Effector memory CD4-positive, alpha-beta T cell (primary cell): ENCODE measurements around the gene SRP9.
"Not testable (repeated sequence)": the region's sequence is repeated elsewhere in the genome, so short reads cannot be mapped to it uniquely, and the experiment has no call there.

Experiments used
- DNase-seq, 3 donors: peaks; one replicate each; pipeline ENCODE4 v3.0.0-alpha.2; 2020
- H3K27ac ChIP-seq: 2 replicates; pipeline ENCODE4 v1.7.0; 2013; ENCODE audit warnings: mild to moderate bottlenecking, low read length, moderate library complexity; ENCODE audit not compliant: insufficient read depth, poor library complexity, severe bottlenecking
- H3K27me3 ChIP-seq: replicated peaks from 2 replicates; pipeline ENCODE4 v1.7.0; 2013; ENCODE audit warnings: mild to moderate bottlenecking, low read length; ENCODE audit not compliant: insufficient read depth, control insufficient read depth, poor library complexity, severe bottlenecking
- H3K36me3 ChIP-seq: 2 replicates; pipeline ENCODE4 v1.7.0; 2013; ENCODE audit warnings: mild to moderate bottlenecking, low read length, moderate library complexity; ENCODE audit not compliant: control insufficient read depth, insufficient read depth
- H3K4me1 ChIP-seq: 2 replicates; pipeline ENCODE4 v1.7.0; 2013; ENCODE audit warnings: low read length, mild to moderate bottlenecking; ENCODE audit not compliant: control insufficient read depth, insufficient read depth, poor library complexity, severe bottlenecking
- H3K4me3 ChIP-seq: 2 replicates; pipeline ENCODE4 v1.7.0; 2013; ENCODE audit warnings: low read length, low read depth, mild to moderate bottlenecking; ENCODE audit not compliant: insufficient read depth, poor library complexity, severe bottlenecking
- H3K9me3 ChIP-seq: 2 replicates; pipeline ENCODE4 v1.7.0; 2013; ENCODE audit warnings: mild to moderate bottlenecking, low read length, moderate library complexity; ENCODE audit not compliant: control insufficient read depth

The SRP9 gene

GRCh38 chr1:225801146-225801545, 23.5 kb downstream of the SRP9 start:
- not testable (repeated sequence) for H3K4me3 ChIP-seq, DNase-seq, H3K27ac ChIP-seq, H3K4me1 ChIP-seq, H3K27me3 ChIP-seq, H3K36me3 ChIP-seq, H3K9me3 ChIP-seq

DNA sequence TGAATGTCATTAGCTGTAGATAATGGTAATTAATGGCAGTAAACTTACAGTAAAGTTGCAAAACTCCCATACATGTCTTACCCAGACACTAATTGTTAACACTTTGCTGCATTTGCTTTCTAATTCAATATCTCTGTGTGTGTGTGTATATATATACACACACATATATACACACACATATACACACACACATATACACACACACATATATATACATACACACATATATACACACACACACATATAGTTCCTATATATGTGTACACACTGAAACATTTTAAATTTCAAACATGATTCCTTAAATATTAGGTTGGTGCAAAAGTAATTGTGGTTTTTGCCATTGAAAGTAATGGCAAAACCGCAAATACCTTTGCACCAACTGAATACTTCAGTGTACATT, 28.6 kb downstream of the SRP9 start:
- H3K9me3 ChIP-seq, result no peaks in the 10 kb centered on the region
- H3K4me1 ChIP-seq, result peaks cover 5% of the 10 kb centered on the region
- no peaks in the 10 kb centered on the region for H3K36me3 ChIP-seq
- H3K27ac ChIP-seq, result no peak overlapping the region
- H3K4me3 ChIP-seq, result no peak overlapping the region
- no peak for DNase-seq
- H3K27me3 ChIP-seq, result no peaks in the 10 kb centered on the region

GRCh38 chr1:225806736-225807135, 29.1 kb downstream of the SRP9 start:
- H3K4me1 ChIP-seq, H3K36me3 ChIP-seq, DNase-seq, H3K4me3 ChIP-seq, H3K27ac ChIP-seq, H3K9me3 ChIP-seq, H3K27me3 ChIP-seq: not testable (repeated sequence)

DNA sequence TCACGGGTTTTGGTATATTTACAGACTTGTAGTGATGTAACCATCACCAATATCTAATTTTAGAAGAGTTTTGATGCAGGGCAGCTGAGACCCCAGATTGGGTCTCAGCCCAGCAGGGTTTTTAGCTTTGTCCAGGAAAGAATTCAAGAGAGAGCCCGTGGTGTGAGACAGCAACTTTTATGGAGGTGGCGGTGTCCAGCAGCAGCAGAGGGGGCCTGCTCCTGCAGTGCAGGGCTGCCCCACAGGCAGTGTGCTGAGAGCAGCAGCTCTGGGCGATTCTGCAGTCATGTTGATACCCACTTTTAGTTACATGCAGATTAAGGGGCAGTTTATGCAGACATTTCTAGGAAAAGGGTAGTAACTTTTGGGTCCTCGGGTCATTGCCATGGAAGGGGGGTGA, 30.5 kb downstream of the SRP9 start:
- H3K9me3 ChIP-seq, result no peaks in the 10 kb centered on the region
- no peak overlapping the region for H3K4me3 ChIP-seq
- no peak for DNase-seq
- no peaks in the 10 kb centered on the region for H3K27me3 ChIP-seq
- H3K27ac ChIP-seq, result no peak overlapping the region
- H3K36me3 ChIP-seq, result no peaks in the 10 kb centered on the region
- peaks cover 5% of the 10 kb centered on the region for H3K4me1 ChIP-seq

DNA sequence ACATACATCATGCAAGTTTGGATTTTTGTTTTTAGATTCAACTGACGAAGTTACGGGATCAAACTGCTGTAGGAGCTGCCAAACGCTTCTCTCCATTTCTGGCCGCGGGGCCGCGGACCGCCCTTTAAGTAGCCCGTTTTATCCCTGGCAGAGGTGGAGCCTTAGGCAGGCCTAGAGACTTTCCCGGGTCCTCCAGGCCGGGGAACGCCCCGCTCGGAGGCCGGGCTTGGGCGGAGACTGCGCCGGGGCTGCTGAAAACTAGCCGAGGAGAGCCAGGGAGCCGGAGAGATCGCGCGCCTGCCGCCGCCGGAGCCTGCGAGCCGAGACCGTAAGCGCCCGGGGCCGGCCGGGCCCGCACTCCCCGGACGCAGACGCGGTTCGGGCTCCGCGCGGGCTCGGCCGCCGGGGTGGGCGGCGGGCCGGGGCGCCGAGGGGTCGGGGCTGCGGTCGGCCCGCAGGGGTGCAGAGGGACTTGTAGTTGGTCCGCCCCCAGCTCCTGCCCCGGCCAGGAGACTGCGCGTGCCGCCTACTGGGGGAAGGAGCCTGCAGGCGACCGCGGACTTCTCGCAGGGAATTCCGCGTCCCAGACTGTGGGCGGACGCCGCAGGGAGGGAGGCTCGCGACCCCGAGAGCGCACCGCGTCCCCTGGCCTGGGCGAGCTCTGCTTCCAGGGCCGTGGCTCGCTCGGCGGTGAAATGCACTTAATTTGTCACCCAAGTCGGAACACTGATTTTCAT, 32.4 kb downstream of the SRP9 start, which contains the start of gene EPHX1:
Gene EPHX1, plus strand, starts transcription at position 283 of the 737 bp plus-strand sequence. CDS start 18,606 bp downstream, outside the sequence.
- Histone ChIP-seq H3K4me3 (peak within 1 kb of the TSS; percentile 58), H3K27ac (no peak within 1 kb of the TSS), H3K9me3 (no peaks in the 10 kb centered on the region), H3K4me1 (peaks cover 5% of the 10 kb centered on the region), H3K27me3 (no peaks in the 10 kb centered on the region), H3K36me3 (no peaks in the 10 kb centered on the region)
- DNase-seq, result peak; percentile 4 to 24 (median 22)

- H3K36me3 ChIP-seq, H3K9me3 ChIP-seq, H3K4me1 ChIP-seq, H3K27ac ChIP-seq, DNase-seq, H3K27me3 ChIP-seq: not testable (repeated sequence)
- H3K4me3 ChIP-seq, result peak overlapping the region; percentile 58
Observed at GRCh38 chr1:225810579-225811538, 33.2 kb downstream of the SRP9 start.

DNA sequence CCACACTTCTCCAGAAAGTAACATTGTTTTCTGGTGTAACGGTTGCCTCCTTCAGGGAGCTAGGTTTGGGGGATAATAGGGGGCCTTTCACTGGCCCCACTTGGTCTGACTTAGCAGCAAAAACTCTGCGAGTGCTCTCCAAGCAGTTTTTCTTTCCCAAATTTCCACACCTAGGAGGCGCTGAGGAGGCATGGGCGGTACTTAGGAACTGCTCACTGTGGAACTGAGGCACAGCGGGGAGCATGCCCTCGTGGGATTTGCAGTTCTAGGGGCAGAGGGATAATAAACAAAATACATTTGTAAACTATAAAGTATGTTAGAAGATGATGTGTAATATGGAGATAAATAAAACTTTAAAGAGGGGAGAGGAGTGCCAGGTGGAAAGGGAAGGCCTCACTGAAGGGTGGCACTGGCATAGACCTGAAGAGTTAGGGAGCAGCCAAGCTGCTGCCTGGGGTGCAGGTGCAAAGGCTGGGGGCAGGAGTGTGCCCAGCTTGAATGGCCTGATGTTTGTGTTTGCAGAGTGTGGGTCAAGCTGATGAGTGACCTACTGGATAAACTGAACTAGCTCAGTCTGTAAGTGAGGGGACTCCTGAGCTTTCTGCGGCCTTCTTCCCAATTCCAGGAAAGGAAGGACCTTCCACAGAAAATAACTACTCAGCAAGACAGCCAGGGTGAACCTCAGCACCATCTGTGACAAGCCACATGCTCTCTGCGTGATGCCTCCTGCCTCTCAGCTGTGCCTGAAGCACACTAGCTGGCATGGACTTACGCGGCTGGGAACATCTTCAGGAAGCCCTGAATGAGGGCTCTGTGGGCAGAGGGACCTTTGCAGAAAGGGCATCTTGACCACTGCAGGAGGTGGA, 34.2 kb downstream of the SRP9 start:
- Histone ChIP-seq H3K36me3 (no peaks in the 10 kb centered on the region), H3K4me3 (no peak overlapping the region), H3K27ac (no peak overlapping the region), H3K4me1 (peaks cover 5% of the 10 kb centered on the region), H3K9me3 (no peaks in the 10 kb centered on the region), H3K27me3 (no peaks in the 10 kb centered on the region)
- DNase-seq, result no peak

GRCh38 chr1:225812488-225813213, 35.0 kb downstream of the SRP9 start:
- Histone ChIP-seq H3K4me1 (peaks cover 5% of the 10 kb centered on the region), H3K27ac (no peak overlapping the region), H3K9me3 (no peaks in the 10 kb centered on the region), H3K27me3 (no peaks in the 10 kb centered on the region), H3K4me3 (no peak overlapping the region), H3K36me3 (no peaks in the 10 kb centered on the region)
- no peak for DNase-seq

- Histone ChIP-seq H3K27me3 (no peaks in the 10 kb centered on the region), H3K4me1 (peaks cover 5% of the 10 kb centered on the region), H3K9me3 (no peaks in the 10 kb centered on the region), H3K36me3 (no peaks in the 10 kb centered on the region), H3K27ac (no peak overlapping the region), H3K4me3 (no peak overlapping the region)
- DNase-seq, result no peak
Observed at GRCh38 chr1:225813214-225813964, 35.8 kb downstream of the SRP9 start.
